22Rv1 (cell line): ENCODE results near the gene RFX7.

Source experiments
- CTCF ChIP-seq: fragments of 450-650 bp; IDR thresholded peaks from 2 replicates; pipeline ENCODE4 v1.5.1; 2017; ENCODE audit warnings: mild to moderate bottlenecking
- ZFX ChIP-seq: fragments of 450-650 bp; IDR thresholded peaks from 2 replicates; pipeline ENCODE4 v1.6.1; 2017; ENCODE audit warnings: antibody characterized with exemption, borderline replicate concordance

- TF ChIP-seq CTCF (no peak), ZFX (no peak)
Observed at GRCh38 chr15:56105855-56106254, 137.8 kb downstream of the RFX7 start.
